ENCODE data around the gene MIPOL1. TPM values are rescaled to one million over a fixed set of nuclear protein-coding genes. Genes with fewer than 3 reads are reported as not detected.

Gene MIPOL1
- total and polyA plus RNA-seq, 2 of the 13 experiments (the other 11 are each of a cell fraction or from before 2014, with no cell fraction given) = 8.6 to 34.2 TPM

DNA sequence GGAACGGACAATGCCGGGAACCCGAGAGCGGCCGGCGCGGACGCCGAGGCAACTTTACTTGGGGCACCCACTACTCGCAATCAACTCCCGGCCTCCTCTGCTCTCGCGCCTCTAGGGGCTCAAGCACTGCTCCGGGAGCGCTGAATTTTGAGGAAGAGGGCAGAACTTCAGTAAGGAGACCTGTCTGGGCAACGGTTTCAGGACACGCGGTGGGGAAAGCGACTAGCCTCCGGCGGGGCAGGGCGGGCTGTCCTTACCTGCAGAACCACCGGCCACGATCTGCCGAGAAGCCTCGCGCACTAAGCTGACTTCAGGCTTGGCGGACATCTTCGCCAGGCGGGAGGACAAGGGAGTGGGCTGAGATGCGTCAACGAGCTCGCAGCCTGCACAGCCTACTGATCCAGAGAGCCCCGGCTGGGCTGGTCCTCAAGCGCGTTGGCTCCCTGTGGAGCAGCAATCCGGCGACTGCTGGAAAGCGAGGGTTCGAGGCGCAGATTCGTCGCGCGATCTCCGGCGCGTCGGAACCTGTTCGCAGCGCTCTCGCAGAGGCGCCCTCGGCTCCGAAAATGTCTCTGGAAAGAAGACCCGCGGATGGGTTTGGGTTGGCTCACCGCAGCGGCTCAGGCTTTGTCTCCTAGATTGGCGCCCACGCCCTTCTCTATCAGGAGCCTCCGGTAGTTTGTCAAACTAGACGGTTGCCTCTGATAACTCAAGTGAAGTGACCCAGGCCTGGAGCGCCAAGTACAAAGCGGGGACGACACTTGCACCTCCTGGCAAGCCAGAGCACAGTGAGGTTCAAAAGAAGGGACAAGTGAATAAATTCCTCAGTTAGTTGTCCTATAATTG lies 25.5 kb upstream of the MIPOL1 start, which contains the start of gene SLC25A21 (continued):
- TF ChIP-seq, protein P1, sequence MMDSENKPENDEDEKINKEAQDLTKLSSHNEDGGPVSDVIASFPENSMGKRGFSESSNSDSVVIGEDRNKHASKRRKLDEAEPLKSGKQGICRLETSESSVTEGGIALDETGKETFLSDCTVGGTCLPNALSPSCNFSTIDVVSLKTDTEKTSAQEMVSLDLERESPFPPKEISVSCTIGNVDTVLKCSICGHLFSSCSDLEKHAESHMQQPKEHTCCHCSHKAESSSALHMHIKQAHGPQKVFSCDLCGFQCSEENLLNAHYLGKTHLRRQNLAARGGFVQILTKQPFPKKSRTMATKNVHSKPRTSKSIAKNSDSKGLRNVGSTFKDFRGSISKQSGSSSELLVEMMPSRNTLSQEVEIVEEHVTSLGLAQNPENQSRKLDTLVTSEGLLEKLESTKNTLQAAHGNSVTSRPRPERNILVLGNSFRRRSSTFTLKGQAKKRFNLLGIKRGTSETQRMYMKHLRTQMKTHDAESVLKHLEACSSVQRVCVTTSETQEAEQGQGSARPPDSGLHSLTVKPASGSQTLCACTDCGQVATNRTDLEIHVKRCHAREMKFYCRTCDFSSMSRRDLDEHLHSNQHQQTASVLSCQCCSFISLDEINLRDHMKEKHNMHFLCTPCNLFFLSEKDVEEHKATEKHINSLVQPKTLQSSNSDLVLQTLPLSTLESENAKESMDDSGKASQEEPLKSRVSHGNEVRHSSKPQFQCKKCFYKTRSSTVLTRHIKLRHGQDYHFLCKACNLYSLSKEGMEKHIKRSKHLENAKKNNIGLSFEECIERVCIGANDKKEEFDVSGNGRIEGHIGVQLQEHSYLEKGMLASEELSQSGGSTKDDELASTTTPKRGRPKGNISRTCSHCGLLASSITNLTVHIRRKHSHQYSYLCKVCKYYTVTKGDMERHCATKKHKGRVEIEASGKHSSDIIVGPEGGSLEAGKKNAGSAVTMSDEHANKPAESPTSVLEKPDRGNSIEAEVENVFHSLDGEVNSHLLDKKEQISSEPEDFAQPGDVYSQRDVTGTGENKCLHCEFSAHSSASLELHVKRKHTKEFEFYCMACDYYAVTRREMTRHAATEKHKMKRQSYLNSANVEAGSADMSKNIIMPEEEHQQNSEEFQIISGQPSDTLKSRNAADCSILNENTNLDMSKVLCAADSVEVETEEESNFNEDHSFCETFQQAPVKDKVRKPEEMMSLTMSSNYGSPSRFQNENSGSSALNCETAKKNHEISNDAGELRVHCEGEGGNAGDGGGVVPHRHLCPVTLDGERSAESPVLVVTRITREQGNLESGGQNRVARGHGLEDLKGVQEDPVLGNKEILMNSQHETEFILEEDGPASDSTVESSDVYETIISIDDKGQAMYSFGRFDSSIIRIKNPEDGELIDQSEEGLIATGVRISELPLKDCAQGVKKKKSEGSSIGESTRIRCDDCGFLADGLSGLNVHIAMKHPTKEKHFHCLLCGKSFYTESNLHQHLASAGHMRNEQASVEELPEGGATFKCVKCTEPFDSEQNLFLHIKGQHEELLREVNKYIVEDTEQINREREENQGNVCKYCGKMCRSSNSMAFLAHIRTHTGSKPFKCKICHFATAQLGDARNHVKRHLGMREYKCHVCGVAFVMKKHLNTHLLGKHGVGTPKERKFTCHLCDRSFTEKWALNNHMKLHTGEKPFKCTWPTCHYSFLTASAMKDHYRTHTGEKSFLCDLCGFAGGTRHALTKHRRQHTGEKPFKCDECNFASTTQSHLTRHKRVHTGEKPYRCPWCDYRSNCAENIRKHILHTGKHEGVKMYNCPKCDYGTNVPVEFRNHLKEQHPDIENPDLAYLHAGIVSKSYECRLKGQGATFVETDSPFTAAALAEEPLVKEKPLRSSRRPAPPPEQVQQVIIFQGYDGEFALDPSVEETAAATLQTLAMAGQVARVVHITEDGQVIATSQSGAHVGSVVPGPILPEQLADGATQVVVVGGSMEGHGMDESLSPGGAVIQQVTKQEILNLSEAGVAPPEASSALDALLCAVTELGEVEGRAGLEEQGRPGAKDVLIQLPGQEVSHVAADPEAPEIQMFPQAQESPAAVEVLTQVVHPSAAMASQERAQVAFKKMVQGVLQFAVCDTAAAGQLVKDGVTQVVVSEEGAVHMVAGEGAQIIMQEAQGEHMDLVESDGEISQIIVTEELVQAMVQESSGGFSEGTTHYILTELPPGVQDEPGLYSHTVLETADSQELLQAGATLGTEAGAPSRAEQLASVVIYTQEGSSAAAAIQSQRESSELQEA (CRISPR knock-in tag; IDR thresholded peaks at IDR 0.05; ENCODE audit: not compliant biosample characterization) = peak; percentile 100
- TF ChIP-seq POLR2G (IDR thresholded peaks at IDR 0.05; ENCODE audit: low read depth, low read length) (peak; percentile 99), ZNF644 (CRISPR knock-in tag; IDR thresholded peaks at IDR 0.05; ENCODE audit: low read depth) (peak; percentile 64), KDM4B (CRISPR knock-in tag; IDR thresholded peaks at IDR 0.05) (peak; percentile 99), NFATC3 (CRISPR knock-in tag; IDR thresholded peaks at IDR 0.05) (peak; percentile 97), SRSF4 (IDR thresholded peaks at IDR 0.05; ENCODE audit: low read depth, low read length, poor library complexity, severe bottlenecking) (no peak), GPN1 (CRISPR knock-in tag; IDR thresholded peaks at IDR 0.05; ENCODE audit: borderline replicate concordance) (peak; percentile 72; the same call in 1 of the 2 replicates), SOX13 (IDR thresholded peaks at IDR 0.05) (peak; percentile 69), SOX13 (CRISPR knock-in tag; conservative IDR thresholded peaks at IDR 0.05 in 1 of 2, IDR thresholded peaks at IDR 0.05 in 1 of 2) (peak in 1 of 2 experiments; percentile 47; a peak in 2 of 4 replicates), MXD4 (CRISPR knock-in tag; IDR thresholded peaks at IDR 0.05) (peak; percentile 90), ZNF792 (CRISPR knock-in tag; IDR thresholded peaks at IDR 0.05) (peak; percentile 93), ZNF670 (CRISPR knock-in tag; IDR thresholded peaks at IDR 0.05; ENCODE audit: borderline replicate concordance) (peak; percentile 99), ERF (CRISPR knock-in tag; IDR thresholded peaks at IDR 0.05) (peak; percentile 98)
- TF ChIP-seq, protein P2, sequence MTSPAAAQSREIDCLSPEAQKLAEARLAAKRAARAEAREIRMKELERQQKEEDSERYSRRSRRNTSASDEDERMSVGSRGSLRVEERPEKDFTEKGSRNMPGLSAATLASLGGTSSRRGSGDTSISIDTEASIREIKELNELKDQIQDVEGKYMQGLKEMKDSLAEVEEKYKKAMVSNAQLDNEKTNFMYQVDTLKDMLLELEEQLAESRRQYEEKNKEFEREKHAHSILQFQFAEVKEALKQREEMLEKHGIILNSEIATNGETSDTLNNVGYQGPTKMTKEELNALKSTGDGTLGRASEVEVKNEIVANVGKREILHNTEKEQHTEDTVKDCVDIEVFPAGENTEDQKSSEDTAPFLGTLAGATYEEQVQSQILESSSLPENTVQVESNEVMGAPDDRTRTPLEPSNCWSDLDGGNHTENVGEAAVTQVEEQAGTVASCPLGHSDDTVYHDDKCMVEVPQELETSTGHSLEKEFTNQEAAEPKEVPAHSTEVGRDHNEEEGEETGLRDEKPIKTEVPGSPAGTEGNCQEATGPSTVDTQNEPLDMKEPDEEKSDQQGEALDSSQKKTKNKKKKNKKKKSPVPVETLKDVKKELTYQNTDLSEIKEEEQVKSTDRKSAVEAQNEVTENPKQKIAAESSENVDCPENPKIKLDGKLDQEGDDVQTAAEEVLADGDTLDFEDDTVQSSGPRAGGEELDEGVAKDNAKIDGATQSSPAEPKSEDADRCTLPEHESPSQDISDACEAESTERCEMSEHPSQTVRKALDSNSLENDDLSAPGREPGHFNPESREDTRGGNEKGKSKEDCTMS (CRISPR knock-in tag; conservative IDR thresholded peaks at IDR 0.05) = no peak
- TF ChIP-seq, protein P3, sequence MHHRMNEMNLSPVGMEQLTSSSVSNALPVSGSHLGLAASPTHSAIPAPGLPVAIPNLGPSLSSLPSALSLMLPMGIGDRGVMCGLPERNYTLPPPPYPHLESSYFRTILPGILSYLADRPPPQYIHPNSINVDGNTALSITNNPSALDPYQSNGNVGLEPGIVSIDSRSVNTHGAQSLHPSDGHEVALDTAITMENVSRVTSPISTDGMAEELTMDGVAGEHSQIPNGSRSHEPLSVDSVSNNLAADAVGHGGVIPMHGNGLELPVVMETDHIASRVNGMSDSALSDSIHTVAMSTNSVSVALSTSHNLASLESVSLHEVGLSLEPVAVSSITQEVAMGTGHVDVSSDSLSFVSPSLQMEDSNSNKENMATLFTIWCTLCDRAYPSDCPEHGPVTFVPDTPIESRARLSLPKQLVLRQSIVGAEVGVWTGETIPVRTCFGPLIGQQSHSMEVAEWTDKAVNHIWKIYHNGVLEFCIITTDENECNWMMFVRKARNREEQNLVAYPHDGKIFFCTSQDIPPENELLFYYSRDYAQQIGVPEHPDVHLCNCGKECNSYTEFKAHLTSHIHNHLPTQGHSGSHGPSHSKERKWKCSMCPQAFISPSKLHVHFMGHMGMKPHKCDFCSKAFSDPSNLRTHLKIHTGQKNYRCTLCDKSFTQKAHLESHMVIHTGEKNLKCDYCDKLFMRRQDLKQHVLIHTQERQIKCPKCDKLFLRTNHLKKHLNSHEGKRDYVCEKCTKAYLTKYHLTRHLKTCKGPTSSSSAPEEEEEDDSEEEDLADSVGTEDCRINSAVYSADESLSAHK (CRISPR knock-in tag; IDR thresholded peaks at IDR 0.05; ENCODE audit: borderline replicate concordance) = peak; percentile 86
